ENCODE data around the gene ONECUT2.

The ONECUT2 gene

GRCh38 chr18:57445488-57446319, 10.5 kb downstream of the ONECUT2 start:
- TF ChIP-seq GATA1 (IDR thresholded peaks at IDR 0.05; ENCODE audit: low read depth, low read length): no peak
- TF ChIP-seq POLR2A (IDR thresholded peaks at IDR 0.05; ENCODE audit: low read length): no peak

GRCh38 chr18:57446322-57446721, 11.1 kb downstream of the ONECUT2 start:
- peak; percentile 45 to 73 for DNase-seq
- TF ChIP-seq GATA1 (IDR thresholded peaks at IDR 0.05; ENCODE audit: low read depth, low read length) (no peak), POLR2A (IDR thresholded peaks at IDR 0.05; ENCODE audit: low read length) (no peak)

More at GRCh38 chr18:57445488-57446319, 10.5 kb downstream of the ONECUT2 start:
- DNase-seq: peak in 1 of 2 experiments; percentile 37

GRCh38 chr18:57447154-57447621, 12.0 kb downstream of the ONECUT2 start:
- TF ChIP-seq POLR2A (IDR thresholded peaks at IDR 0.05; ENCODE audit: low read length) (no peak), GATA1 (IDR thresholded peaks at IDR 0.05; ENCODE audit: low read depth, low read length) (no peak)
- DNase-seq: peak; percentile 44

GRCh38 chr18:57455576-57456129, 20.5 kb downstream of the ONECUT2 start:
- no peak for DNase-seq
- no peak for TF ChIP-seq POLR2A (IDR thresholded peaks at IDR 0.05; ENCODE audit: low read length)
- TF ChIP-seq GATA1 (IDR thresholded peaks at IDR 0.05; ENCODE audit: low read depth, low read length): no peak

GRCh38 chr18:57461652-57462269, 26.6 kb downstream of the ONECUT2 start:
- no peak for DNase-seq
- TF ChIP-seq POLR2A (IDR thresholded peaks at IDR 0.05; ENCODE audit: low read length) (no peak), GATA1 (IDR thresholded peaks at IDR 0.05; ENCODE audit: low read depth, low read length) (no peak)

GRCh38 chr18:57466307-57466706, 31.1 kb downstream of the ONECUT2 start:
- no peak for TF ChIP-seq POLR2A (IDR thresholded peaks at IDR 0.05; ENCODE audit: low read length)
- no peak for TF ChIP-seq GATA1 (IDR thresholded peaks at IDR 0.05; ENCODE audit: low read depth, low read length)
- DNase-seq: no peak

GRCh38 chr18:57466745-57467409, 31.7 kb downstream of the ONECUT2 start:
- TF ChIP-seq GATA1 (IDR thresholded peaks at IDR 0.05; ENCODE audit: low read depth, low read length) (no peak), POLR2A (IDR thresholded peaks at IDR 0.05; ENCODE audit: low read length) (no peak)
- DNase-seq: peak in 1 of 2 experiments; percentile 7

- no peak for DNase-seq
- TF ChIP-seq GATA1 (IDR thresholded peaks at IDR 0.05; ENCODE audit: low read depth, low read length) (no peak), POLR2A (IDR thresholded peaks at IDR 0.05; ENCODE audit: low read length) (no peak)
Measured at GRCh38 chr18:57469884-57470283, 34.7 kb downstream of the ONECUT2 start.

GRCh38 chr18:57475408-57475807, 40.2 kb downstream of the ONECUT2 start:
- no peak for DNase-seq
- TF ChIP-seq GATA1 (IDR thresholded peaks at IDR 0.05; ENCODE audit: low read depth, low read length) (no peak), POLR2A (IDR thresholded peaks at IDR 0.05; ENCODE audit: low read length) (no peak)

GRCh38 chr18:57475903-57476302, 40.7 kb downstream of the ONECUT2 start:
- TF ChIP-seq GATA1 (IDR thresholded peaks at IDR 0.05; ENCODE audit: low read depth, low read length): no peak
- no peak for TF ChIP-seq POLR2A (IDR thresholded peaks at IDR 0.05; ENCODE audit: low read length)
- no peak for DNase-seq

GRCh38 chr18:57480733-57481132, 45.6 kb downstream of the ONECUT2 start:
- no peak for TF ChIP-seq GATA1 (IDR thresholded peaks at IDR 0.05; ENCODE audit: low read depth, low read length)
- DNase-seq: no peak

GRCh38 chr18:57497372-57498294, 62.5 kb downstream of the ONECUT2 start:
- DNase-seq: no peak
- TF ChIP-seq GATA1 (IDR thresholded peaks at IDR 0.05; ENCODE audit: low read depth, low read length) (no peak), POLR2A (IDR thresholded peaks at IDR 0.05; ENCODE audit: low read length) (no peak)

GRCh38 chr18:57498682-57499256, 63.6 kb downstream of the ONECUT2 start:
- DNase-seq: no peak
- TF ChIP-seq POLR2A (IDR thresholded peaks at IDR 0.05; ENCODE audit: low read length) (no peak), GATA1 (IDR thresholded peaks at IDR 0.05; ENCODE audit: low read depth, low read length) (no peak)

All from erythroblast (primary cell).